GM18499 (cell line): ENCODE measurements around the gene NLRC3.
"Not testable (repeated sequence)": the region's sequence is repeated elsewhere in the genome, so short reads cannot be mapped to it uniquely, and the experiment has no call there.

Experiments
- ATAC-seq: cut with Tn5 transposase; IDR thresholded peaks from one replicate; pipeline ENCODE4 v1.9.1; 2021; ENCODE audit warnings: moderate number of reproducible peaks; ENCODE audit not compliant: insufficient read depth, unreplicated experiment

NLRC3 gene

GRCh38 chr16:3519581-3519980 is 57.6 kb downstream of the NLRC3 start:
- no peak for ATAC-seq

GRCh38 chr16:3518986-3519348 is 58.2 kb downstream of the NLRC3 start:
- no peak for ATAC-seq

- ATAC-seq, result no peak
Measured at GRCh38 chr16:3518292-3518985, 58.8 kb downstream of the NLRC3 start.

GRCh38 chr16:3515897-3516296 is 61.3 kb downstream of the NLRC3 start:
- no peak for ATAC-seq

GRCh38 chr16:3514621-3515020 is 62.6 kb downstream of the NLRC3 start:
- no peak for ATAC-seq

- ATAC-seq, result no peak
Measured at GRCh38 chr16:3513892-3514583, 63.2 kb downstream of the NLRC3 start.

- no peak for ATAC-seq
Measured at GRCh38 chr16:3511286-3512180, 65.7 kb downstream of the NLRC3 start.

- ATAC-seq, result no peak
Measured at GRCh38 chr16:3510416-3510815, 66.8 kb downstream of the NLRC3 start.

GRCh38 chr16:3509470-3509928 is 67.7 kb downstream of the NLRC3 start:
- no peak for ATAC-seq

- no peak for ATAC-seq
Measured at GRCh38 chr16:3508736-3509135, 68.5 kb downstream of the NLRC3 start.

- ATAC-seq, result no peak
Measured at GRCh38 chr16:3503523-3503922, 73.7 kb downstream of the NLRC3 start.

GRCh38 chr16:3501783-3502400 is 75.3 kb downstream of the NLRC3 start:
- ATAC-seq, result no peak

- ATAC-seq, result not testable (repeated sequence)
Measured at GRCh38 chr16:3501412-3501761, 75.8 kb downstream of the NLRC3 start.

GRCh38 chr16:3498988-3499387 is 78.2 kb downstream of the NLRC3 start:
- no peak for ATAC-seq

GRCh38 chr16:3497771-3498170 is 79.4 kb downstream of the NLRC3 start:
- no peak for ATAC-seq

- no peak for ATAC-seq
Measured at GRCh38 chr16:3496386-3496785, 80.8 kb downstream of the NLRC3 start.

GRCh38 chr16:3495176-3495575 is 82.0 kb downstream of the NLRC3 start, which contains the start of gene C16orf90:
C16orf90 (minus strand) TSS chr16:3495489; CDS start chr16:3495421, 68 bp downstream.
- ATAC-seq, result no peak

GRCh38 chr16:3494386-3494973 is 82.7 kb downstream of the NLRC3 start:
- no peak for ATAC-seq

GRCh38 chr16:3492356-3492755 is 84.8 kb downstream of the NLRC3 start:
- no peak for ATAC-seq
